Measurements from ENCODE around the gene SLC9A3.

Gene SLC9A3

DNA sequence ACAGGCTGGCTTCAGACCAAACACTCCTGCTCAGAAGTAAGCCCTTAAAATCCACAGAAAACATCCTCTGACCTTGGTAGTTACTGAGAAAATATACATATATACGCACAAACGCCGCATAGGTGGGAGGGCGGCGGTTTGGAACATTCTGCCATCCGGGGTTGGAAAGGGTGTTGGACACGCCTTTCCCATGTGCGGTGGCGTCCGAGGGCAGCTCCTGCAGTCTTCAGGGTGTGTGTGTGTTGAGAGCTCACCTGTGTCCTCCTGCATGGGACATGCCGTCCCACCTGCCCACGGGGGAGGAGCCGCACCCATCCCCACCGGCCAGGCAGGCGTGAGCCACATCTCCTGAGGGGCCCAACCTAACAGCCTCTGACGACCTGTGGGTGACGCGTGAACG is 28.2 kb downstream of the SLC9A3 start:
- POLR2A ChIA-PET: no interaction called here
- no peaks in the 10 kb centered on the region for H3K9me3 ChIP-seq (ENCODE audit: control insufficient read depth, insufficient read depth, low read depth, low read length)

DNA sequence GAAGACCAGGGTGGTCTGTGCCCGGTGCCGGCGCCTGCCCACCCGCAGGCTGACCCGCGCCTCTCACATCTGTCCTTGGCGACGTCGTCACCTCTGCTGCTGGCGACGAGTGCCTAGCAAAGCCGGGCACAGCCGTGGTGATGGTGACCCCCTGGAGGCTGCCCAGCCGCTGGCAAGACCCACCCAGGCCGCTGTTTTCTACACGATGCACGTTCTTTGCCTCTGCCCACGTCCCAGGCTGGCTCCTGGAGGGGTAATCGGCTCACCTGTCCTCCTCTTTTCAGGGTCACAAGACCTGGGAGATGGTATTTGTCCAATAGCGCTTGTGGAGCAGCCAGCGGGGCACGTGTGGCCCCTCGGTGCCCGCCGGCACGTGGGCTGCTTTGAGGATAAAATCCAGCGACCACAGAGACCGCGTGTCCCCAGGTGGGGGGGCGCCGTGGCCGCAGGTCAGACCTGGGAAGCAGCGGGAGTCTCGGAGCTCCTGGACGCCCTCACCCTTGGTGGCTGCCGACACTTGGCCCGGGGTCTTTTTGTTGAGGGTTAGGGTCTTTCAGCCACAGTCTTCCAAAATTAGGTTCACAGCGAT is 29.5 kb downstream of the SLC9A3 start:
- no peak overlapping the region for H3K4me3 ChIP-seq (ENCODE audit: low read depth, low read length)
- no peaks in the 10 kb centered on the region for H3K36me3 ChIP-seq (ENCODE audit: control insufficient read depth in 2 of 2, insufficient read depth in 1 of 2, low read length in 2 of 2)
- CTCF ChIA-PET: no interaction called here
- POLR2A ChIA-PET: no interaction called here
- TF ChIP-seq ZNF155 (tag by site-specific recombination; IDR thresholded peaks at IDR 0.05): no peak
- TF ChIP-seq, protein P1, sequence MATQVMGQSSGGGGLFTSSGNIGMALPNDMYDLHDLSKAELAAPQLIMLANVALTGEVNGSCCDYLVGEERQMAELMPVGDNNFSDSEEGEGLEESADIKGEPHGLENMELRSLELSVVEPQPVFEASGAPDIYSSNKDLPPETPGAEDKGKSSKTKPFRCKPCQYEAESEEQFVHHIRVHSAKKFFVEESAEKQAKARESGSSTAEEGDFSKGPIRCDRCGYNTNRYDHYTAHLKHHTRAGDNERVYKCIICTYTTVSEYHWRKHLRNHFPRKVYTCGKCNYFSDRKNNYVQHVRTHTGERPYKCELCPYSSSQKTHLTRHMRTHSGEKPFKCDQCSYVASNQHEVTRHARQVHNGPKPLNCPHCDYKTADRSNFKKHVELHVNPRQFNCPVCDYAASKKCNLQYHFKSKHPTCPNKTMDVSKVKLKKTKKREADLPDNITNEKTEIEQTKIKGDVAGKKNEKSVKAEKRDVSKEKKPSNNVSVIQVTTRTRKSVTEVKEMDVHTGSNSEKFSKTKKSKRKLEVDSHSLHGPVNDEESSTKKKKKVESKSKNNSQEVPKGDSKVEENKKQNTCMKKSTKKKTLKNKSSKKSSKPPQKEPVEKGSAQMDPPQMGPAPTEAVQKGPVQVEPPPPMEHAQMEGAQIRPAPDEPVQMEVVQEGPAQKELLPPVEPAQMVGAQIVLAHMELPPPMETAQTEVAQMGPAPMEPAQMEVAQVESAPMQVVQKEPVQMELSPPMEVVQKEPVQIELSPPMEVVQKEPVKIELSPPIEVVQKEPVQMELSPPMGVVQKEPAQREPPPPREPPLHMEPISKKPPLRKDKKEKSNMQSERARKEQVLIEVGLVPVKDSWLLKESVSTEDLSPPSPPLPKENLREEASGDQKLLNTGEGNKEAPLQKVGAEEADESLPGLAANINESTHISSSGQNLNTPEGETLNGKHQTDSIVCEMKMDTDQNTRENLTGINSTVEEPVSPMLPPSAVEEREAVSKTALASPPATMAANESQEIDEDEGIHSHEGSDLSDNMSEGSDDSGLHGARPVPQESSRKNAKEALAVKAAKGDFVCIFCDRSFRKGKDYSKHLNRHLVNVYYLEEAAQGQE (tag by site-specific recombination; IDR thresholded peaks at IDR 0.05): no peak
- no peaks in the 10 kb centered on the region for H3K4me1 ChIP-seq (ENCODE audit: control insufficient read depth, insufficient read depth, low read length)
- H3K9me3 ChIP-seq (ENCODE audit: control insufficient read depth, insufficient read depth, low read depth, low read length): no peaks in the 10 kb centered on the region
- no peak overlapping the region for H3K27ac ChIP-seq (ENCODE audit: extremely low read depth, low read depth, low read length)

More for the DNA sequence above, 28.2 kb downstream of the SLC9A3 start:
- CTCF ChIA-PET: no interaction called here
- Histone ChIP-seq H3K4me3 (ENCODE audit: low read depth, low read length) (no peak overlapping the region), H3K4me1 (ENCODE audit: control insufficient read depth, insufficient read depth, low read length) (no peaks in the 10 kb centered on the region), H3K36me3 (ENCODE audit: control insufficient read depth in 2 of 2, insufficient read depth in 1 of 2, low read length in 2 of 2) (no peaks in the 10 kb centered on the region), H3K27ac (ENCODE audit: extremely low read depth, low read depth, low read length) (no peak overlapping the region)
- TF ChIP-seq ZNF530 (tag by site-specific recombination; IDR thresholded peaks at IDR 0.05; ENCODE audit: low read depth) (no peak), ZBTB7A (tag by site-specific recombination; IDR thresholded peaks at IDR 0.05; ENCODE audit: low read depth) (no peak), ZNF777 (tag by site-specific recombination; IDR thresholded peaks at IDR 0.05; ENCODE audit: borderline replicate concordance) (no peak)

DNA sequence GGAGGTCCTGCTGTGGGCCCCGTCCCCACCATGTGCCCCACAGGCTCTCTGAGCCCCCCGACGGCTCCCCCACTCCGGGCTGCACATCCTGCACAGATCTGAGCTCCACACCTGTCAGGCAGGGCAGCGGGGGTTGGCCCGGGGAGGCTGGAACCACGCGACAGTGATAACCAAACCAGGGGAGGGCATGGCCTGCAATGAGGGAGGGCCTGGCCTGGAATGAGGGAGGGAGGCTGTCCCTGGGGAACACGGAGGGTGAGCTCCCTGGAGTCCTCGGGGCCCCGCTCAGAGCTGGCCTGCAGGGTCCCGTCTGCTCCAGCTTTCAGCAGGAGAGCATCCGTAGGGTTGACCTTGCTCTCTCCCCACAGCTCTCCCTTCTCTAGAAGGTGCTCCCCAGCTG is 30.5 kb downstream of the SLC9A3 start:
- Histone ChIP-seq H3K36me3 (ENCODE audit: control insufficient read depth in 2 of 2, insufficient read depth in 1 of 2, low read length in 2 of 2) (no peaks in the 10 kb centered on the region), H3K27ac (ENCODE audit: extremely low read depth, low read depth, low read length) (no peak overlapping the region), H3K9me3 (ENCODE audit: control insufficient read depth, insufficient read depth, low read depth, low read length) (no peaks in the 10 kb centered on the region), H3K4me1 (ENCODE audit: control insufficient read depth, insufficient read depth, low read length) (no peaks in the 10 kb centered on the region), H3K4me3 (ENCODE audit: low read depth, low read length) (no peak overlapping the region)
- CTCF ChIA-PET: no interaction called here
- TF ChIP-seq ZSCAN16 (tag by site-specific recombination; IDR thresholded peaks at IDR 0.05) (no peak), ZNF239 (tag by site-specific recombination; IDR thresholded peaks at IDR 0.05) (no peak), KLF7 (tag by site-specific recombination; IDR thresholded peaks at IDR 0.05; ENCODE audit: borderline replicate concordance) (no peak), ZNF792 (tag by site-specific recombination; IDR thresholded peaks at IDR 0.05) (no peak), GLIS1 (tag by site-specific recombination; IDR thresholded peaks at IDR 0.05) (peak; percentile 47)
- POLR2A ChIA-PET: no interaction called here

DNA sequence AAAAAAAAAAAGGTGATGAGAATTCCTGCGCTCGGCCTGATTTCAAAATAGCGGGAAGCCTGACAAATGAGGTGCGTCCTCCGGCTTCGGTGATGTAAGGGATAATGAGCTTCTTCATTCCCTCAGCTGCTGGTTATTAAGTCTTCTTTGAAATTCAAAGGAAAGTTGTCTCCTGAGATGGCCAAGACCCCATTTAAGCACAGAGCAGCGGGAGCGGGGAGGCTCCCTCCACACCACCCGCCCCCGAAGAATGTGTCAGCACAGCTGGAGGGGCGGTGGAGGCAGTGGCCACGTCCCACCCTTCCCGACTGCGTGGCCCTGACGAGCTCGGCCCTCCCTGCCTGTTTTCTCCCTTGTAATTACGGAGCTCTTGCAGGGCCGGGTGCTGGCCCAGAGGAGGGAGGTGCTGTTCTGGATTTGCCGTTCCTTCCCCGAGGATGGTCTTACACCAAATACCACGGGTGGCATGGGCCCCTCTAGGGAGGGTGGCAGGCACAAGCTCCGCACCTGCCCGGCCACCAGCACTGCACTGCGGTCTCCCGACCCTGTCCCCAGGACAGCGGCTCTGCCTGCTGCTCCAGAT is 31.0 kb downstream of the SLC9A3 start:
- no peak overlapping the region for H3K27ac ChIP-seq (ENCODE audit: extremely low read depth, low read depth, low read length)
- no peaks in the 10 kb centered on the region for H3K9me3 ChIP-seq (ENCODE audit: control insufficient read depth, insufficient read depth, low read depth, low read length)
- ChIA-PET CTCF (interaction anchor here (0.6 to 0.7 kb wide), 2 partner anchors 61 to 402 kb away, joined by 3 to 4 read pairs; no protein-coding TSS in a partner anchor), POLR2A (interaction anchor here (0.7 kb wide), 1 partner anchor 381 kb away, joined by 4 read pairs; no protein-coding TSS in a partner anchor)
- no peak overlapping the region for H3K4me3 ChIP-seq (ENCODE audit: low read depth, low read length)
- TF ChIP-seq ZNF76 (tag by site-specific recombination; IDR thresholded peaks at IDR 0.05; ENCODE audit: borderline replicate concordance, low read depth) (no peak), ZNF600 (tag by site-specific recombination; IDR thresholded peaks at IDR 0.05) (peak; percentile 61; the same call in 1 of the 2 replicates), OVOL3 (tag by site-specific recombination; IDR thresholded peaks at IDR 0.05) (no peak), KLF1 (tag by site-specific recombination; IDR thresholded peaks at IDR 0.05) (peak; percentile 56), ZNF23 (tag by site-specific recombination; IDR thresholded peaks at IDR 0.05; ENCODE audit: borderline replicate concordance) (no peak), ZNF792 (tag by site-specific recombination; IDR thresholded peaks at IDR 0.05) (no peak)
- TF ChIP-seq, protein P2, sequence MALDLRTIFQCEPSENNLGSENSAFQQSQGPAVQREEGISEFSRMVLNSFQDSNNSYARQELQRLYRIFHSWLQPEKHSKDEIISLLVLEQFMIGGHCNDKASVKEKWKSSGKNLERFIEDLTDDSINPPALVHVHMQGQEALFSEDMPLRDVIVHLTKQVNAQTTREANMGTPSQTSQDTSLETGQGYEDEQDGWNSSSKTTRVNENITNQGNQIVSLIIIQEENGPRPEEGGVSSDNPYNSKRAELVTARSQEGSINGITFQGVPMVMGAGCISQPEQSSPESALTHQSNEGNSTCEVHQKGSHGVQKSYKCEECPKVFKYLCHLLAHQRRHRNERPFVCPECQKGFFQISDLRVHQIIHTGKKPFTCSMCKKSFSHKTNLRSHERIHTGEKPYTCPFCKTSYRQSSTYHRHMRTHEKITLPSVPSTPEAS (tag by site-specific recombination; IDR thresholded peaks at IDR 0.05): no peak
- no peaks in the 10 kb centered on the region for H3K4me1 ChIP-seq (ENCODE audit: control insufficient read depth, insufficient read depth, low read length)
- H3K36me3 ChIP-seq (ENCODE audit: control insufficient read depth in 2 of 2, insufficient read depth in 1 of 2, low read length in 2 of 2): no peaks in the 10 kb centered on the region
